Lung (tissue), 13 donors: ENCODE results near the gene THY1. TPM values are rescaled to one million over a fixed set of nuclear protein-coding genes. Genes with fewer than 3 reads are reported as not detected.

Source experiments
- ATAC-seq: fragments of 200-7000 bp; cut with Tn5 transposase; one replicate; pipeline ENCODE4 v1.9.1; 2020; ENCODE audit warnings: moderate number of reproducible peaks; ENCODE audit not compliant: insufficient read depth, low FRiP score
- DNase-seq, 3 donors: peaks; one replicate each; pipeline ENCODE4 v3.0.0-alpha.2; 2013 to 2017
- H3K27ac ChIP-seq, 2 donors: one replicate each; pipeline ENCODE4 v1.5.1; 2013; ENCODE audit warnings: mild to moderate bottlenecking in 2 of 2, moderate library complexity in 2 of 2, control low read depth in 1 of 2, inconsistent platforms in 1 of 2, low read depth in 1 of 2, low read length in 1 of 2
- H3K27me3 ChIP-seq, 3 donors: one replicate each; pipeline ENCODE4 v1.5.1; 2013; ENCODE audit warnings: low read length in 2 of 3; ENCODE audit not compliant: control insufficient read depth in 3 of 3, insufficient read depth in 3 of 3
- H3K36me3 ChIP-seq, 4 donors: one replicate each; pipeline ENCODE4 v1.5.1; 2013; ENCODE audit warnings: low read length in 4 of 4, mild to moderate bottlenecking in 1 of 4, moderate library complexity in 1 of 4; ENCODE audit not compliant: control insufficient read depth in 4 of 4, insufficient read depth in 4 of 4
- H3K4me1 ChIP-seq, 5 donors: one replicate each; pipeline ENCODE4 v1.5.1; 2013; ENCODE audit warnings: low read length in 5 of 5, mild to moderate bottlenecking in 2 of 5, moderate library complexity in 1 of 5; ENCODE audit not compliant: control insufficient read depth in 5 of 5, insufficient read depth in 5 of 5
- H3K4me3 ChIP-seq: one replicate; pipeline ENCODE4 v1.5.1; 2013; ENCODE audit warnings: mild to moderate bottlenecking, control low read depth, moderate library complexity
- H3K9ac ChIP-seq, 2 donors: one replicate each; pipeline ENCODE4 v1.5.1; 2013; ENCODE audit warnings: low read length in 2 of 2, control low read depth in 1 of 2; ENCODE audit not compliant: insufficient read depth in 1 of 2
- H3K9me3 ChIP-seq, 4 donors: one replicate each; pipeline ENCODE4 v1.5.1; 2013; ENCODE audit warnings: low read length in 3 of 4, mild to moderate bottlenecking in 1 of 4, moderate library complexity in 1 of 4; ENCODE audit not compliant: control insufficient read depth in 4 of 4, insufficient read depth in 3 of 4
- WGBS, 2 donors: extraction: QIAGEN DNeasy Blood & Tissue Kit; methylation state at CpG; one replicate each; pipeline ENCODE4 v1.1.7; 2013; 5-methylcytosine and 5-hydroxymethylcytosine counted together
- polyA plus RNA-seq, 2 donors: library from polyadenylated mRNA; stranded (reverse); fragments of 200-250 nt; gene quantifications; one replicate each; pipeline ENCODE4 v1.2.1, GENCODE V29; 2013
- small RNA-seq: library from RNA; depleted of rRNA; stranded (forward); fragments of <200 nt; gene quantifications from one replicate; pipeline ENCODE3, GENCODE V24; 2014; ENCODE audit warnings: low replicate concordance
- total RNA-seq, 2 donors: library from RNA; depleted of rRNA in 1 of 2; stranded (reverse); fragments of >200 nt in 1 of 2; gene quantifications; one replicate each; pipeline ENCODE4 v1.2.1, GENCODE V29; 2014 to 2021
- TF ChIP-seq, protein P1 (sequence below): IDR thresholded peaks from 2 replicates; pipeline ENCODE4 v1.5.1; 2012; ENCODE audit warnings: mild to moderate bottlenecking; ENCODE audit errors: control extremely low read depth, extremely low read depth
- donor health status: control.
- donor health status: control.
- donor health status: Bipolar disorder and iron deficiency.
- donor health status: healthy.
- donor health status: DM: yes; HTN: yes; CAD: no.

Gene THY1
- total and polyA plus RNA-seq, 4 donors, result 5.1 to 44.2 (median 13.3) TPM

DNA sequence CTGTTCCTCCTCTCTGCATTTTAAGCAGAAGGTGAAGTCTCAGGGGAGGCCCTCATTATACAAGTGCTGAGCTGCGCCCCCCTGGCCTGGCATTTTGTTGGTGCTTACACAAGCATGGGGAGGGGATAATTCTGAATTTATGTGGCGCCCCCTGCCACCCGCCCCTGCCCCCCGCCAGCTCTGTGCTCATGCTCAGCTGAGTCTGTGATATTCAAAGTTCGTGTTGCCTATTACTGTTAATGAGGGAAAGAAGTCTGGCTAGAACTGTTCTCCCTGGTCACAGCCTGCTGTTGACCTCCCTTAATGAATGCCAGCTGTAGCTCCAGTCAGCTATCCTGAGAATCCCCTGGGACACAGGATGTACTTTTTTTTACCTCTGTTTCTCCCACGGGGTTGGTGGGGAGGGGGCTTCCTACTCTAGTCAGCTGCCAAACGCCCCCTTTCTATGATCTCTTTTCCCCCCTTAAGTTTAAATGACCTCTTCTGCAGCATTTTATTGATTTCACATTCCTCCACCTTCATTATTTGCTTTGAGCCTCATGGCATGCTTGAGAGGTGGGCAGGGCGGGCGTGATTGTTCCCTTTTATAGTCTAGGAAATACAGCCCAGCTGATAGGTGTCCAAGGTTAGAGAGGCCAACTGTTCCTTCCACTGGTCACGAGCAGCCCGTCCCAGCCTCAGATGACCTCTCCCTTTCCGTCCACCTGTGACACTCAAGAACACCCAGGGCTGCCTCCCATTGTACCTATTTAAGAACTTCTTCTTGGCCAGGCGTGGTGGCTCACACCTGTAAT, 53.6 kb downstream of the THY1 start:
- Histone ChIP-seq H3K4me1 (peaks cover 4 to 24% (median 14%) of the 10 kb centered on the region in 5 donors), H3K27me3 (peaks cover 0 to 13% (median 9%) of the 10 kb centered on the region in 3 donors), H3K27ac (peak overlapping the region in 1 of 2 donors; percentile 86), H3K4me3 (no peak overlapping the region), H3K36me3 (no peaks in the 10 kb centered on the region), H3K9me3 (no peaks in the 10 kb centered on the region), H3K9ac (no peak overlapping the region)
- ATAC-seq (no peak), DNase-seq (no peak)
- TF ChIP-seq, protein P1, sequence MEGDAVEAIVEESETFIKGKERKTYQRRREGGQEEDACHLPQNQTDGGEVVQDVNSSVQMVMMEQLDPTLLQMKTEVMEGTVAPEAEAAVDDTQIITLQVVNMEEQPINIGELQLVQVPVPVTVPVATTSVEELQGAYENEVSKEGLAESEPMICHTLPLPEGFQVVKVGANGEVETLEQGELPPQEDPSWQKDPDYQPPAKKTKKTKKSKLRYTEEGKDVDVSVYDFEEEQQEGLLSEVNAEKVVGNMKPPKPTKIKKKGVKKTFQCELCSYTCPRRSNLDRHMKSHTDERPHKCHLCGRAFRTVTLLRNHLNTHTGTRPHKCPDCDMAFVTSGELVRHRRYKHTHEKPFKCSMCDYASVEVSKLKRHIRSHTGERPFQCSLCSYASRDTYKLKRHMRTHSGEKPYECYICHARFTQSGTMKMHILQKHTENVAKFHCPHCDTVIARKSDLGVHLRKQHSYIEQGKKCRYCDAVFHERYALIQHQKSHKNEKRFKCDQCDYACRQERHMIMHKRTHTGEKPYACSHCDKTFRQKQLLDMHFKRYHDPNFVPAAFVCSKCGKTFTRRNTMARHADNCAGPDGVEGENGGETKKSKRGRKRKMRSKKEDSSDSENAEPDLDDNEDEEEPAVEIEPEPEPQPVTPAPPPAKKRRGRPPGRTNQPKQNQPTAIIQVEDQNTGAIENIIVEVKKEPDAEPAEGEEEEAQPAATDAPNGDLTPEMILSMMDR, result no peak
- WGBS, 2 donors, result 74 to 89% methylated on average over 13 of the region's 13 CpGs

DNA sequence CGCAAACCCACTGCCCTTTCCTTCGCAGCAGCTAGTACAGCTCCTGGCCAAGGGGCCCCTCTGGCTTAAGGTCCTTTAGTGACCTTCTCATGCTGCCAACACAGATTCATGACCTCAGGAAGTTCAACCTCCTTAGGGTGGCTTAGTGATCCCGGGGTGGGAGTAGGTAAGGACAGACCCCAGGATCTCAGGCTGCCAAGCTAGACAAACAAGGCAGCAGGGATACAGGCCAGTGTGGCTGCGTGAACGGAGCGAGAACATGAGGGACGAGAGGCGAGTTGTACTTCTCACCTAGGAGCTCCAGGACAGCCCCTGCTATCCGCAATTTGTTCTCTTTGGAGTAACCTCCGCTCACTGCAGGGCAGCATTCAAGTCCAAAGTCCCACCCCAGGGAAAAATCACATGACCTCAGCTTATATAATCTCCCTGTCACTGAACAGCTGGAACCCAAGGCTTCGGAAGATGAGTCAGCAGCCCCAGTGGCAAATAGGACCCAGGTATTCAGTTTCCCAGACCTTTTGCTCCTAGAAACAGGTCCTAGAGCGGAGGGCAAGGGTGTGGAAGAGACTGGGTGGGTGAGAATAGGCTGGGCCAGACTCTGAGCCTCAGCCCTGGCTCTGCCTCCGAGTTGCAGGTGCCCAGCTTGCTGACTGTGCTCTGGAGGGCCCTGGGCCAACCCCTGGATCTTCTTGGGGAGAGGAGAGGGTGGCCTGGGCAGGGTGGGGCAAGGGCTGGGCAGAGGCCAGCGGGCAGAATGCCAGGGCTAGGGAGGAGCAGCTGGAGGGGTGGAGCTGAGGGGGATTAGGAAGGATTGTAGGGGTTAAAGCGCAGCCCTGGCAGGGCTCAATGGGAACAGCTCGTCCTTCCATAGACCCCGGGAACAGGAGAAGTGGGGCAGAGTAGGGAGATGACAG, 54.6 kb downstream of the THY1 start:
- Histone ChIP-seq H3K27ac (peak overlapping the region in 1 of 2 donors; percentile 86), H3K4me3 (no peak overlapping the region), H3K36me3 (no peaks in the 10 kb centered on the region), H3K9me3 (no peaks in the 10 kb centered on the region), H3K9ac (no peak overlapping the region), H3K27me3 (peaks cover 0 to 14% (median 9%) of the 10 kb centered on the region in 3 donors), H3K4me1 (peaks cover 4 to 21% (median 16%) of the 10 kb centered on the region in 5 donors)
- DNase-seq (no peak), ATAC-seq (no peak)
- TF ChIP-seq, protein P1, result no peak
- 68 to 75% methylated on average over 17 of the region's 17 CpGs for WGBS, 2 donors

DNA sequence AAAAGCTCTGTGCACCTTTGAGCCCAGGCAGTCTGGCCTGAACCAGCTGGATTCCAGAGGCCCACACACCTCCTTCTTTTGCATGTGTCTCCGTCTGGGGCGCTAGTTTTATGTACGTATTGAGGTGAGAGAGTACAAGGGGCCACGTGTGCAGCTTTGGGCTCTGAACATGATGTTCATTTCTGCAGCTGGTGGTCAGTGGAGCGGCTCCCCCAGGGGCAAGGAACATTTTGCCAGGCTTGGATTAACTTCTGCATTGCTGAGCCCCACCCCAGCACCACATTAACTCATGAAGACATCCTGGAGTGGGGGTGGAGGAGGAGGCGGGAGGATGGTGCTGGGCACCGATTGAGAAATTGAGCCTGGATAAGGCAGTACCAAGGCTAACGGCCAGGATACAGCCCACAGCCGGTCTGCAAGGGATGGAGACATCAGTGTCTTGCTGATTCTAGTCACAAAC, 55.3 kb downstream of the THY1 start:
- no peaks in the 10 kb centered on the region for H3K36me3 ChIP-seq
- H3K27me3 ChIP-seq, result peaks cover 0 to 16% (median 9%) of the 10 kb centered on the region in 3 donors
- no peak overlapping the region for H3K9ac ChIP-seq
- DNase-seq (no peak), ATAC-seq (no peak)
- TF ChIP-seq, protein P1, result no peak
- WGBS, 2 donors, result 77 to 80% methylated on average over 9 of the region's 9 CpGs
- no peaks in the 10 kb centered on the region for H3K9me3 ChIP-seq
- H3K27ac ChIP-seq, result peak overlapping the region in 1 of 2 donors; percentile 86
- no peak overlapping the region for H3K4me3 ChIP-seq
- peaks cover 4 to 21% (median 16%) of the 10 kb centered on the region in 5 donors for H3K4me1 ChIP-seq

Small RNA genes within 50 kb of the gene (small RNA-seq; reads per million reads assigned to genes)
- not detected for gene AP003396.4

Other genes with a start within 250 kb of the THY1 start
- gene NHERF4, start 237.7 kb downstream of the THY1 start, total RNA-seq, result under 1 TPM in 1 of 2 donors, not detected in 1; 0.37 TPM
- under 1 TPM in 1 of 2 donors, not detected in 1; 0.96 TPM for gene NHERF4, start 237.7 kb downstream of the THY1 start, polyA plus RNA-seq
- gene CBL, start 216.8 kb downstream of the THY1 start, total RNA-seq, result 10 to 100 TPM; 21.8 to 25.1 TPM
- gene CBL, start 216.8 kb downstream of the THY1 start, polyA plus RNA-seq, result 10 to 100 TPM in 1 of 2 donors, 1 to 10 TPM in 1; 8.7 to 10.3 TPM
- gene MCAM, start 106.0 kb downstream of the THY1 start, total RNA-seq, result 100 to 1,000 TPM; 127 to 174 TPM
- gene MCAM, start 106.0 kb downstream of the THY1 start, polyA plus RNA-seq, result 100 to 1,000 TPM in 1 of 2 donors, 10 to 100 TPM in 1; 51.9 to 120 TPM
- gene RNF26, start 88.6 kb downstream of the THY1 start, total RNA-seq, result 10 to 100 TPM in 1 of 2 donors, 1 to 10 TPM in 1; 8.2 to 25.4 TPM
- gene RNF26, start 88.6 kb downstream of the THY1 start, polyA plus RNA-seq, result 10 to 100 TPM; 11.0 to 16.3 TPM
- gene C1QTNF5, start 82.3 kb downstream of the THY1 start, total RNA-seq, result 10 to 100 TPM; 20.2 to 28.6 TPM
- gene C1QTNF5, start 82.3 kb downstream of the THY1 start, polyA plus RNA-seq, result 10 to 100 TPM; 28.0 to 34.9 TPM
- gene MFRP, start 76.5 kb downstream of the THY1 start, total RNA-seq, result not detected
- gene MFRP, start 76.5 kb downstream of the THY1 start, polyA plus RNA-seq, result not detected
- 1 to 10 TPM; 4.9 to 6.5 TPM for gene USP2, start 41.5 kb downstream of the THY1 start, total RNA-seq
- 1 to 10 TPM; 1.7 to 2.1 TPM for gene USP2, start 41.5 kb downstream of the THY1 start, polyA plus RNA-seq